HepG2 (cell line): ENCODE results near the gene S100Z. TPM values are rescaled to one million over a fixed set of nuclear protein-coding genes. Genes with fewer than 3 reads are reported as not detected.

Source experiments
- ATAC-seq: fragments of 200-7000 bp; cut with Tn5 transposase; 3 replicates; pipeline ENCODE4 v1.9.1; 2020; ENCODE audit warnings: mild to moderate bottlenecking, moderate library complexity
- BruUV-seq: library from RNA; stranded (reverse); fragments of 400-500 nt; replicated peaks from 2 replicates; lab custom pipeline; 2021; lab: Mats Ljungman, UMichigan
- CTCF ChIA-PET: fragments of 300-600 bp; formaldehyde crosslinking; extraction: SDS; loops from one replicate; lab custom pipeline; 2021; ENCODE audit warnings: low total read pairs, inconsistent platforms, low intra/inter-chr PET ratio; lab: Yijun Ruan, JAX
- POLR2A ChIA-PET: fragments of 350-600 bp; sonication (Branson Sonifier 250); formaldehyde crosslinking; loops from one replicate; lab custom pipeline; 2020; ENCODE audit warnings: antibody characterized with exemption, inconsistent platforms; lab: Yijun Ruan, JAX
- DNase-seq: peaks from one replicate; pipeline ENCODE4 v3.0.0-alpha.2; 2015; ENCODE audit warnings: low spot score
- FAIRE-seq: peaks from 3 replicates; lab custom pipeline; 2011; peaks lifted over from hg19 to GRCh38; lab: Jason Lieb, UNC
- H2AFZ ChIP-seq: one replicate; pipeline ENCODE4 v1.6.1; 2011; ENCODE audit warnings: low read length, inconsistent platforms
- H3K27ac ChIP-seq: fragments of 300-600 bp; 3 replicates; pipeline ENCODE4 v1.8.0; 2011; ENCODE audit warnings: mixed run types, mild to moderate bottlenecking, mixed read lengths, low read length, inconsistent platforms; ENCODE audit not compliant: insufficient read depth; ENCODE audit errors: extremely low read length
- H3K27me3 ChIP-seq, 2 experiments: fragments of 200-600 bp in 1 of 2; 2 replicates in 1 of 2; 3 replicates in 1 of 2; pipeline versions ENCODE4 v1.6.0 to v1.8.0; 2011; ENCODE audit warnings: low read length in 2 of 2, mild to moderate bottlenecking in 2 of 2, moderate library complexity in 2 of 2, inconsistent platforms in 1 of 2; ENCODE audit not compliant: insufficient read depth in 2 of 2, control insufficient read depth in 1 of 2
- H3K36me3 ChIP-seq, 2 experiments: fragments of 200-600 bp in 1 of 2; replicated peaks in 1 of 2; 2 replicates in 1 of 2; 3 replicates in 1 of 2; pipeline versions ENCODE4 v1.5.1 to v1.8.0; 2011; ENCODE audit warnings: low read length in 2 of 2, inconsistent platforms in 1 of 2; ENCODE audit not compliant: insufficient read depth in 2 of 2, control insufficient read depth in 1 of 2
- H3K4me1 ChIP-seq: 2 replicates; pipeline ENCODE4 v1.5.1; 2012; ENCODE audit warnings: low read length, inconsistent platforms; ENCODE audit not compliant: insufficient read depth
- H3K4me2 ChIP-seq: 2 replicates; pipeline ENCODE4 v1.6.0; 2011; ENCODE audit warnings: low read depth, low read length, inconsistent platforms
- H3K4me3 ChIP-seq, 3 experiments: fragments of 200-600 bp in 1 of 3; sonication (generic), shearing (Covaris generic) in 1 of 3; replicated peaks in 1 of 3; 2 replicates each; pipeline ENCODE4 v1.5.1; 2011 to 2016; ENCODE audit warnings: low read length in 3 of 3, inconsistent platforms in 2 of 3, low read depth in 2 of 3, mild to moderate bottlenecking in 2 of 3, control low read depth in 1 of 3, mixed read lengths in 1 of 3; ENCODE audit not compliant: insufficient read depth in 1 of 3
- H3K79me2 ChIP-seq: one replicate; pipeline ENCODE4 v1.6.1; 2011; ENCODE audit warnings: low read length, inconsistent platforms; ENCODE audit not compliant: insufficient read depth
- H3K9ac ChIP-seq: 2 replicates; pipeline ENCODE4 v1.6.0; 2011; ENCODE audit warnings: mild to moderate bottlenecking, low read depth, low read length, inconsistent platforms; ENCODE audit not compliant: insufficient read depth
- H3K9me3 ChIP-seq: 2 replicates; pipeline ENCODE4 v1.5.1; 2012; ENCODE audit warnings: mild to moderate bottlenecking, low read length
- H4K20me1 ChIP-seq: 2 replicates; pipeline ENCODE4 v1.6.0; 2011; ENCODE audit warnings: inconsistent platforms, mild to moderate bottlenecking, low read length, moderate library complexity; ENCODE audit not compliant: insufficient read depth
- ATM ChIP-seq: fragments of 450-650 bp; IDR thresholded peaks from 2 replicates; pipeline ENCODE4 v1.7.1; 2017; ENCODE audit warnings: mild to moderate bottlenecking, borderline replicate concordance
- CC2D1A ChIP-seq: sonication (generic); formaldehyde crosslinking; IDR thresholded peaks from 2 replicates; pipeline ENCODE4 v1.8.1; 2023; ENCODE audit warnings: mild to moderate bottlenecking, missing genetic modification reagents
- GATAD1 ChIP-seq: IDR thresholded peaks from 2 replicates; pipeline ENCODE4 v1.6.1; 2016; ENCODE audit warnings: missing genetic modification reagents, missing compliant biosample characterization
- HIVEP1 ChIP-seq: sonication (generic); formaldehyde crosslinking; IDR thresholded peaks from 2 replicates; pipeline ENCODE4 v1.4.0; 2020; ENCODE audit warnings: mild to moderate bottlenecking, missing genetic modification reagents
- NCOR1 ChIP-seq: fragments of 200-600 bp; sonication (generic); IDR thresholded peaks from 2 replicates; pipeline ENCODE4 v1.7.0; 2017; ENCODE audit warnings: antibody characterized with exemption, low read length, borderline replicate concordance
- NFIB ChIP-seq: sonication (generic); formaldehyde crosslinking; IDR thresholded peaks from 2 replicates; pipeline ENCODE4 v1.9.0; 2021; ENCODE audit warnings: missing genetic modification reagents, mild to moderate bottlenecking, borderline replicate concordance
- RBM22 ChIP-seq: fragments of 200-400 bp; formaldehyde crosslinking; optimal IDR thresholded peaks from 2 replicates; pipeline ENCODE3; 2017; ENCODE audit warnings: mild to moderate bottlenecking, low read length, moderate library complexity
- TEAD3 ChIP-seq: optimal IDR thresholded peaks from 2 replicates; pipeline ENCODE3; 2016; ENCODE audit warnings: borderline replicate concordance
- TMF1 ChIP-seq: sonication (generic); formaldehyde crosslinking; IDR thresholded peaks from 2 replicates; pipeline ENCODE4 v1.8.1; 2022; ENCODE audit warnings: low read depth, missing genetic modification reagents
- ZFP82 ChIP-seq: sonication (generic); formaldehyde crosslinking; IDR thresholded peaks from 2 replicates; pipeline ENCODE4 v1.5.1; 2020; ENCODE audit warnings: mild to moderate bottlenecking, missing genetic modification reagents, borderline replicate concordance
- ZKSCAN5 ChIP-seq: sonication (generic); formaldehyde crosslinking; IDR thresholded peaks from 2 replicates; pipeline ENCODE4 v1.5.1; 2020; ENCODE audit warnings: mild to moderate bottlenecking, missing genetic modification reagents
- ZNF207 ChIP-seq: fragments of 450-650 bp; IDR thresholded peaks from 2 replicates; pipeline ENCODE4 v1.6.1; 2016; ENCODE audit warnings: antibody characterized with exemption, borderline replicate concordance
- whole genome bisulfite sequencing: methylation state at CpG from one replicate; pipeline ENCODE4 v1.1.6; 2017; ENCODE audit warnings: low lambda C conversion rate; 5-methylcytosine and 5-hydroxymethylcytosine counted together
- in situ Hi-C: cut with HindIII; loops from 2 replicates; pipeline ENCODE4 v1.10.0; 2017; ENCODE audit warnings: low pct_unique_long_range_greater_than_20kb; ENCODE audit not compliant: extremely low pct_ligation_motif_present
- intact Hi-C: fragments of 100-400 bp; cut with micrococcal nuclease; formaldehyde crosslinking; loops from one replicate; pipeline ENCODE4 v1.10.0; 2022; ENCODE audit not compliant: unreplicated experiment
- polyA plus RNA-seq, 8 experiments: library from polyadenylated mRNA; depleted of rRNA in 3 of 8; stranded (reverse) in 7 of 8; unstranded in 1 of 8; fragments of >200 nt; fragmentation: Illumina TruSeq in 4 of 8; extraction: Trizol in 4 of 8; gene quantifications; 2 replicates each; pipeline versions ENCODE4 v1.2.1 to v1.2.3, GENCODE V29; 2011 to 2016; ENCODE audit warnings: low read depth in 4 of 8, missing spikeins in 1 of 8, mixed read lengths in 1 of 8; ENCODE audit not compliant: insufficient read depth in 1 of 8
- total RNA-seq, 5 experiments: library from RNA; depleted of rRNA; stranded (reverse); fragments of >200 nt; fragmentation: Illumina TruSeq; extraction: Trizol; gene quantifications; 2 replicates each; pipeline ENCODE4 v1.2.3, GENCODE V29; 2016; ENCODE audit warnings: low read depth in 1 of 5
- TF ChIP-seq, protein P1 (sequence below): sonication (generic); formaldehyde crosslinking; IDR thresholded peaks from 2 replicates; pipeline ENCODE4 v1.4.0; 2020; ENCODE audit warnings: mild to moderate bottlenecking, missing genetic modification reagents

Gene S100Z
- total and polyA plus RNA-seq, 2 of the 13 experiments (the other 11 are each of a cell fraction or from before 2014, with no cell fraction given) = 0.22 TPM; not detected in 1

DNA sequence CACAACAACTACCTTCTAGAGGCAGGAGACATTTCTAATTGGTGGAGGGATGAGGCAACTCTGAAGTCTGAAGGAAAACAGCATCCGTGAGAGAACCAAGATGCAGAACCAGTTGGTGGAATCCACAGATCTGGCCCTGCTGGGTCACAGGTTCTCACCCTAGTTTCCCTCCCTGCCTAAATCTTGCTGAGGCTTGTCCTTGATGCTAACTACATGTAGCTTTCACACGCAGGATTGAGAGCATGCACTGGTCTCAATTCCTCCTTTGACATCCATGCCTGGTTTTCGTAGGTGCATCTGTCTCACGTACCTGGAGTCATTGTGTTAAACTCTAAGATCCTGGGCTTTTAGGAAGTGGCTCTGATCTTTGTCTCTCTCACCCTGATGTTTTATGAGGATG, 40.7 kb upstream of the S100Z start:
- Histone ChIP-seq H3K4me2 (no peak overlapping the region), H3K79me2 (no peaks in the 10 kb centered on the region), H3K4me1 (peaks cover 27% of the 10 kb centered on the region), H4K20me1 (no peaks in the 10 kb centered on the region), H3K4me3 (no peak overlapping the region), H3K27ac (no peak overlapping the region), H2AFZ (no peak overlapping the region), H3K27me3 (peaks cover 2 to 4% of the 10 kb centered on the region in 2 experiments; a peak in 1 of 5 replicates), H3K9ac (no peak overlapping the region), H3K36me3 (no peaks in the 10 kb centered on the region), H3K9me3 (no peaks in the 10 kb centered on the region)
- ChIA-PET POLR2A (no interaction called here), CTCF (no interaction called here)
- 49% methylated on average over 4 of the region's 4 CpGs for WGBS
- no peak for ATAC-seq
- no peak for DNase-seq
- no TSS peak for BruUV-seq
- FAIRE-seq = no peak
- in situ Hi-C loops (no loop called here), intact Hi-C loops (no loop called here)
- no peak for TF ChIP-seq TMF1 (CRISPR knock-in tag)
- no peak for TF ChIP-seq NCOR1
- no peak for TF ChIP-seq ZNF207
- TF ChIP-seq NFIB (CRISPR knock-in tag) = no peak
- no peak for TF ChIP-seq GATAD1
- TF ChIP-seq ATM = no peak
- no peak for TF ChIP-seq ZFP82 (CRISPR knock-in tag)
- TF ChIP-seq ZKSCAN5 (CRISPR knock-in tag) = no peak
- TF ChIP-seq CC2D1A (CRISPR knock-in tag) = no peak
- TF ChIP-seq RBM22 = no peak
- TF ChIP-seq, protein P1, sequence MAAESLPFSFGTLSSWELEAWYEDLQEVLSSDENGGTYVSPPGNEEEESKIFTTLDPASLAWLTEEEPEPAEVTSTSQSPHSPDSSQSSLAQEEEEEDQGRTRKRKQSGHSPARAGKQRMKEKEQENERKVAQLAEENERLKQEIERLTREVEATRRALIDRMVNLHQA (CRISPR knock-in tag) = no peak
- TF ChIP-seq TEAD3 (CRISPR knock-in tag) = no peak
- TF ChIP-seq HIVEP1 (CRISPR knock-in tag) = no peak
